HepG2 (cell line): ENCODE results near the gene C14orf93. TPM values are rescaled to one million over a fixed set of nuclear protein-coding genes. Genes with fewer than 3 reads are reported as not detected.

Source experiments
- AGO1 ChIP-seq: fragments of 200-400 bp; formaldehyde crosslinking; IDR thresholded peaks from 2 replicates; pipeline ENCODE4 v1.6.1; 2017; ENCODE audit warnings: mild to moderate bottlenecking, low read depth, low read length, moderate library complexity; ENCODE audit not compliant: poor library complexity, severe bottlenecking
- ERF ChIP-seq: IDR thresholded peaks from 2 replicates; pipeline ENCODE4 v1.6.1; 2018; ENCODE audit warnings: missing biosample characterization, missing genetic modification reagents
- GABPB1 ChIP-seq: IDR thresholded peaks from 2 replicates; pipeline ENCODE4 v1.6.1; 2016; ENCODE audit warnings: mild to moderate bottlenecking, missing genetic modification reagents, moderate library complexity, missing compliant biosample characterization
- HMG20A ChIP-seq: IDR thresholded peaks from 2 replicates; pipeline ENCODE4 v1.6.1; 2016; ENCODE audit warnings: borderline replicate concordance
- MYPOP ChIP-seq: sonication (generic); formaldehyde crosslinking; IDR thresholded peaks from 2 replicates; pipeline ENCODE4 v1.8.1; 2023; ENCODE audit warnings: mild to moderate bottlenecking, moderate library complexity, missing genetic modification reagents
- NFIB ChIP-seq: sonication (generic); formaldehyde crosslinking; IDR thresholded peaks from 2 replicates; pipeline ENCODE4 v1.9.0; 2021; ENCODE audit warnings: missing genetic modification reagents, mild to moderate bottlenecking, borderline replicate concordance
- NR0B2 ChIP-seq: sonication (generic); formaldehyde crosslinking; IDR thresholded peaks from 2 replicates; pipeline ENCODE4 v1.4.0; 2020; ENCODE audit warnings: mild to moderate bottlenecking, missing genetic modification reagents
- PHF21A ChIP-seq: sonication (generic); formaldehyde crosslinking; IDR thresholded peaks from 2 replicates; pipeline ENCODE4 v1.5.0; 2020; ENCODE audit warnings: mild to moderate bottlenecking, missing genetic modification reagents
- RARG ChIP-seq: sonication (generic); formaldehyde crosslinking; IDR thresholded peaks from 2 replicates; pipeline ENCODE4 v1.4.0; 2020; ENCODE audit warnings: low read depth, mild to moderate bottlenecking, missing genetic modification reagents
- TIGD3 ChIP-seq: sonication (generic); formaldehyde crosslinking; IDR thresholded peaks from 2 replicates; pipeline ENCODE4 v1.5.1; 2020; ENCODE audit warnings: mild to moderate bottlenecking, missing genetic modification reagents, borderline replicate concordance
- ZBTB7A ChIP-seq: sonication (generic); formaldehyde crosslinking; IDR thresholded peaks from 2 replicates; pipeline ENCODE4 v1.8.0; 2022; ENCODE audit warnings: mild to moderate bottlenecking, missing genetic modification reagents
- ZFP36L2 ChIP-seq: sonication (generic); formaldehyde crosslinking; IDR thresholded peaks from 2 replicates; pipeline ENCODE4 v1.4.0; 2020; ENCODE audit warnings: missing genetic modification reagents
- ZNF138 ChIP-seq: sonication (generic); formaldehyde crosslinking; IDR thresholded peaks from 2 replicates; pipeline ENCODE4 v1.5.0; 2020; ENCODE audit warnings: mild to moderate bottlenecking, low read depth, missing genetic modification reagents
- ZNF296 ChIP-seq: sonication (generic); formaldehyde crosslinking; conservative IDR thresholded peaks from 2 replicates; pipeline ENCODE4 v1.5.0; 2020; ENCODE audit warnings: mild to moderate bottlenecking, missing genetic modification reagents
- ZNF407 ChIP-seq: sonication (generic); formaldehyde crosslinking; IDR thresholded peaks from one replicate; pipeline ENCODE4 v1.5.1; 2020; ENCODE audit warnings: mild to moderate bottlenecking, missing genetic modification reagents; ENCODE audit errors: not compliant biosample characterization
- ZNF788 ChIP-seq: sonication (generic); formaldehyde crosslinking; IDR thresholded peaks from 2 replicates; pipeline ENCODE4 v1.5.0; 2020; ENCODE audit warnings: mild to moderate bottlenecking, missing genetic modification reagents, borderline replicate concordance
- polyA plus RNA-seq, 8 experiments: library from polyadenylated mRNA; depleted of rRNA in 3 of 8; stranded (reverse) in 7 of 8; unstranded in 1 of 8; fragments of >200 nt; fragmentation: Illumina TruSeq in 4 of 8; extraction: Trizol in 4 of 8; gene quantifications; 2 replicates each; pipeline versions ENCODE4 v1.2.1 to v1.2.3, GENCODE V29; 2011 to 2016; ENCODE audit warnings: low read depth in 4 of 8, missing spikeins in 1 of 8, mixed read lengths in 1 of 8; ENCODE audit not compliant: insufficient read depth in 1 of 8
- total RNA-seq, 5 experiments: library from RNA; depleted of rRNA; stranded (reverse); fragments of >200 nt; fragmentation: Illumina TruSeq; extraction: Trizol; gene quantifications; 2 replicates each; pipeline ENCODE4 v1.2.3, GENCODE V29; 2016; ENCODE audit warnings: low read depth in 1 of 5

Gene C14orf93
- total and polyA plus RNA-seq, 2 of the 13 experiments (the other 11 are each of a cell fraction or from before 2014, with no cell fraction given), result 11.4 to 22.5 TPM

GRCh38 chr14:23052182-23052623, 42.3 kb upstream of the C14orf93 start (continued):
- TF ChIP-seq NR0B2 (CRISPR knock-in tag), result no peak
- no peak for TF ChIP-seq PHF21A
- TF ChIP-seq MYPOP (CRISPR knock-in tag), result no peak
- TF ChIP-seq TIGD3 (CRISPR knock-in tag), result no peak
- TF ChIP-seq NFIB, result no peak
- no peak for TF ChIP-seq ZNF138 (CRISPR knock-in tag)
- TF ChIP-seq ZNF296 (CRISPR knock-in tag), result 0 out of 2 replicates have a peak, but pooled peaks have one; percentile 2
- TF ChIP-seq ZBTB7A (CRISPR knock-in tag), result no peak
- no peak for TF ChIP-seq RARG (CRISPR knock-in tag)
- TF ChIP-seq ZFP36L2, result no peak
- no peak for TF ChIP-seq HMG20A
- TF ChIP-seq GABPB1, result peak; percentile 48; the same call in 1 of the 2 replicates
- TF ChIP-seq AGO1, result peak; percentile 53
- TF ChIP-seq ZNF788 (CRISPR knock-in tag), result peak; percentile 78; the same call in 1 of the 2 replicates
- peak; percentile 56 for TF ChIP-seq ZNF407 (CRISPR knock-in tag)
- TF ChIP-seq ERF (CRISPR knock-in tag), result peak; percentile 69; the same call in 1 of the 2 replicates
